Measurements from ENCODE around the gene PCID2.

PCID2 gene

DNA sequence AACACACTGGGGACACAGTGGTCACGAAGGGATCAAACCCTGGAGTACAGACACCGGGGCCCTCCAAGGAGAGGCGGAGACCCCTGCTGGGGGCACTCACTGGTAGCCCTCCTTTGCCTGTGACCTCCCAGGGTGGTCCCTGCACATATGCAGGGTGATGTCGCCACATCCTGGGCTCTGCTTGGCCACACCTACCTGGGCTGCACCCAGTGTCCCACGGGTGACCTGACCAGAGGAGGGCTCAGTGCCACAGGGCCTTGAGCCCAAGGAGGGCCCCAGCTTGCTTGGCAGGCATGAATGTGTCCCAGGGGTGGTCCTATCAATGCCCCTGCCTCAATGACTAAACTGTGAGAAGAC, 4.1 kb downstream of the PCID2 start:
- Histone ChIP-seq H3K9ac (ENCODE audit: low read length) (no peak overlapping the region), H3K4me1 (ENCODE audit: control insufficient read depth, insufficient read depth, low read length) (0 out of 2 replicates have a peak, but pooled peaks cover 3% of the 10 kb centered on the region), H3K36me3 (ENCODE audit: control insufficient read depth, insufficient read depth, low read length) (peaks cover 33% of the 10 kb centered on the region), H3K27me3 (ENCODE audit: control insufficient read depth, insufficient read depth, low read length) (no peaks in the 10 kb centered on the region), H3K4me3 (ENCODE audit: low read depth, low read length) (no peak overlapping the region), H3K27ac (ENCODE audit: low read depth, low read length) (no peak overlapping the region), H3K9me3 (ENCODE audit: control insufficient read depth, insufficient read depth, low read depth, low read length) (no peaks in the 10 kb centered on the region)

DNA sequence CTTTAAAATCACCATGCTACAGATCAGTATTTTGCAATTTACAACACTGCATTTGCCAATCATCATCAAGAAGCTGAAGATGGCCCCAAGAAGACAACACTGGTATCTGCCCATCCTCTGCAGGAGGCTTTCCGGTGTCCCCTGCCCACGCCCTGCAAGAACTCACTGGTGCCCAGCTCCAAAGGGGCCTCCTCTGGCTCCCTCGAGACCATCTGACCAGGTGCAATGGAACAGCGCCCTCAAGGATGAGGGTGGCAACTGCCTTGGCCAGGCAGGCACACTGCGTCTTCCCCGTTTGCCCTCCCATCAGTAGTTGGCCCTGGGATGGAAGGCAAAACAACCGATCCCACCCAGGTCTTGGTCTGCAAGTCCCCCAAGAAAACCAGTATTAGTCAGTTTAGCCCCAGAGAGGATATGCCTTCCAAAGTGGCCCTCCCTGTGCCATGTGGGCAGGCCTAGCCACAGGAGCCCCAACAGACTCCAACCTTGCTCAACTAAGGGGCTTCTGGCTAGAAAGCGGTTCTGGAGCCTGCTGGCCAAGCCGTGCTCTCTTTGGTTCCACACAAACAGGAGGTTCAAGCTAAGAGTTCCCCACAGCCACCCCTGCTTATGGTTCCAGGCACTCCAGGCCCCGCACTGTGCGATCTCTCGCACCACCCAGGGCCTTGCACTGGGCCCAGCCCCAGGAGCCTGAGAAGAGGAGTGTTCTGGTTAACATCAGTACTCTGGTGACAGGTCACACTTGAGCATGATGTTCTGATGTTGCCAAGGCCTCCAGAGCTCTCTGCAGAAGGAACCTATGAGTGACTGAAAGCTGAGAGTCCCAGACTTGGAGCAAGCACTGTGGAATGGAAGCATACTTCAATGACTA, 4.7 kb downstream of the PCID2 start:
- no peaks in the 10 kb centered on the region for H3K27me3 ChIP-seq (ENCODE audit: control insufficient read depth, insufficient read depth, low read length)
- H3K27ac ChIP-seq (ENCODE audit: low read depth, low read length), result no peak overlapping the region
- peaks cover 40% of the 10 kb centered on the region for H3K36me3 ChIP-seq (ENCODE audit: control insufficient read depth, insufficient read depth, low read length)
- no peaks in the 10 kb centered on the region for H3K9me3 ChIP-seq (ENCODE audit: control insufficient read depth, insufficient read depth, low read depth, low read length)
- H3K4me3 ChIP-seq (ENCODE audit: low read depth, low read length), result no peak overlapping the region
- no peak overlapping the region for H3K9ac ChIP-seq (ENCODE audit: low read length)
- 0 out of 2 replicates have a peak, but pooled peaks cover 3% of the 10 kb centered on the region for H3K4me1 ChIP-seq (ENCODE audit: control insufficient read depth, insufficient read depth, low read length)

DNA sequence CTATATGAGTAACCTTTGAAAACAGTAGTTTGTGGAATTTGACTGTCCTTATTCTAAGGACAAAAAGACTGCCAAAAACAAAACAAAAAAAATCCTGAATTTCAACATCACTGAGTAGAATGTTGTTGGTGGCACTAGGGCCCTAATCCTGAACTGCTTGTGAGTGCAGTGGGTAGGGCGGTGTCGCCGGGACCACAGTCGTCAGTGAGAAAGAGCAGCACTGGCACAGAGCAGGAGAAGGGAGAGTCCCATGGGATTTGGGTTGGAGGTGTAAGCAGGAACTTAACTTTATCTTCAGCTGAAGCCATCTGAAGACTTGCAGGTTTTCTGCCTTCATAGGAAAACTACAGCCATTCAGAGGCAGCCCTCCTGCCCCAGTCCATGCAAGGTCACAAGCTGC, 5.6 kb downstream of the PCID2 start:
- no peak overlapping the region for H3K27ac ChIP-seq (ENCODE audit: low read depth, low read length)
- H3K27me3 ChIP-seq (ENCODE audit: control insufficient read depth, insufficient read depth, low read length), result no peaks in the 10 kb centered on the region
- no peak overlapping the region for H3K4me3 ChIP-seq (ENCODE audit: low read depth, low read length)
- H3K9ac ChIP-seq (ENCODE audit: low read length), result no peak overlapping the region
- 0 out of 2 replicates have a peak, but pooled peaks cover 3% of the 10 kb centered on the region for H3K4me1 ChIP-seq (ENCODE audit: control insufficient read depth, insufficient read depth, low read length)
- H3K9me3 ChIP-seq (ENCODE audit: control insufficient read depth, insufficient read depth, low read depth, low read length), result no peaks in the 10 kb centered on the region
- H3K36me3 ChIP-seq (ENCODE audit: control insufficient read depth, insufficient read depth, low read length), result peaks cover 47% of the 10 kb centered on the region

DNA sequence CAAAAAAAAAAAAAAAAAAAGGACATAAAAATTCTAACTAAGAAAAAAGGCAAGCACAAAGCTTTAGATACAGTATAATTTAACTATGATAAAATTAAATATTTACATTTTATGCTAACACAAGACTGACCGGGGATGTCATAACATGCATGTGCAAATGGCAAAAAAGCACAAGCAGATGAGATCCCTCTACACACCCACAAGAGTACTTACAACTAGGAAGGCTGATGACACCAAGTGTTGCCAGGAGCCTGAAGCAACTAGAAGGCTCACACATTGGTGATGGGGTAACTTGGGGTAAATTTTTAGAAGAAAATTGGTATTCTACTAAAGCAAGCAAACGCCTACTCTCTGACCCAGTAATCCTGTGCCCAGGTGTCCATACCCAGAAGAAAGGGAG, 6.7 kb downstream of the PCID2 start:
- H3K36me3 ChIP-seq (ENCODE audit: control insufficient read depth, insufficient read depth, low read length), result peaks cover 55% of the 10 kb centered on the region

DNA sequence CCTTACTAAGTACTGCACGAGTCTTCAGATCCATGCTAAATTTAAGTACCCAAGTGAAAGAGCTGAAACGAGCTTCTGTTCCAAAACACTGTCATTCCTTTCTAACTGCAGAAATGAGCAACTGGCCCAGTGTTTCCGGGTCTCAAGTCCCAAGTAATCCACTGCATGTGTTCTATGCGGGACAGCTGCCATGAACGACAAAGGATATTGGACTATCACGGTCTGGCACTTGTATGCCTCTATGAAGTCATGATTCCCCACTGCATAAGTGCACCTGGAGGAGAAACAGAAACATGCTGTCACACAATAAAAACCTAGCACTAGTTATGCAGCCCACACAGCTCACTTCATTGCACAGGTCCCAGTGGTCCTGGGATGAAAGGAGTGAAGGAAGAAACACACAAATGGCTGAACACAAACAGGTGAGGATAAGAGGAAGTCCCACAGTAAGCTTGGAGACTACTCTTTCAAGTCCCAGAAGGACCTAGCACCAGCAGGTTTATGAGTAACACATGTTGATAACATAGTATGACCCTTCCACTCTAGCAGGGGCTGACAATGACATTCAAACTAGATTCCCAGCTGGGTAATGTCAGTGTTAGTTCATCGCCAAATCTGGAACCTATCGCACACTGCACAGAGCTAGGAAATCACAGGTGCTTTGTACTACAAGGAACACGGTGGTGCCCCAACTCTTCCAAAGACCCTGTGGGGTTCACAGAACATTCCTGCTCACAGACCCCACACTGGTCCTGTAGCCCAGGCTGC, 11.3 kb downstream of the PCID2 start:
- Histone ChIP-seq H3K27me3 (ENCODE audit: control insufficient read depth, insufficient read depth, low read length) (no peaks in the 10 kb centered on the region), H3K9ac (ENCODE audit: low read length) (no peak overlapping the region), H3K9me3 (ENCODE audit: control insufficient read depth, insufficient read depth, low read depth, low read length) (no peaks in the 10 kb centered on the region), H3K27ac (ENCODE audit: low read depth, low read length) (no peak overlapping the region), H3K36me3 (ENCODE audit: control insufficient read depth, insufficient read depth, low read length) (peaks cover 82% of the 10 kb centered on the region), H3K4me1 (ENCODE audit: control insufficient read depth, insufficient read depth, low read length) (no peaks in the 10 kb centered on the region), H3K4me3 (ENCODE audit: low read depth, low read length) (no peak overlapping the region)

More for the DNA sequence above, 6.7 kb downstream of the PCID2 start:
- Histone ChIP-seq H3K27me3 (ENCODE audit: control insufficient read depth, insufficient read depth, low read length) (no peaks in the 10 kb centered on the region), H3K9ac (ENCODE audit: low read length) (no peak overlapping the region), H3K4me3 (ENCODE audit: low read depth, low read length) (no peak overlapping the region), H3K4me1 (ENCODE audit: control insufficient read depth, insufficient read depth, low read length) (no peaks in the 10 kb centered on the region), H3K9me3 (ENCODE audit: control insufficient read depth, insufficient read depth, low read depth, low read length) (no peaks in the 10 kb centered on the region), H3K27ac (ENCODE audit: low read depth, low read length) (no peak overlapping the region)

DNA sequence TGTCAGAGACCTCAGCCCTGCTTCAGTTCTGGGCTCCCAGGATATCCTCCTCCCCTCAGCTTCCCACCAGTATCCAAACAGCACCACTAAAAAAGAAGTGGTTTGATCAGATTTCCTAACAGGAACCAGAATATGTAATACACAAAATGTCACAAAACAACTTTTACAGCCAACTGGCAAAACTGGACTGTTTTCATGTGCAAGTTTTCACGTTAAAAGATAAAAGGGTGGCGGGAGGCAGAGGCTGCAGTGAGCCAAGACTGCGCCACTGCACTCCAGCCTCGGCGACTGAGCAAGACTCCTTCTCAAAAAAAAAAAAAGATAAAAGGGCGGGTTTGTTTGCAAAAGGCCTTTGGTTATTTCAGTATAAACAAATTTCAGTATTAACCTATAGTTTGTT, 13.1 kb downstream of the PCID2 start:
- Histone ChIP-seq H3K9me3 (ENCODE audit: control insufficient read depth, insufficient read depth, low read depth, low read length) (no peaks in the 10 kb centered on the region), H3K9ac (ENCODE audit: low read length) (no peak overlapping the region), H3K4me3 (ENCODE audit: low read depth, low read length) (no peak overlapping the region), H3K27me3 (ENCODE audit: control insufficient read depth, insufficient read depth, low read length) (no peaks in the 10 kb centered on the region), H3K36me3 (ENCODE audit: control insufficient read depth, insufficient read depth, low read length) (peaks cover 96% of the 10 kb centered on the region), H3K4me1 (ENCODE audit: control insufficient read depth, insufficient read depth, low read length) (no peaks in the 10 kb centered on the region), H3K27ac (ENCODE audit: low read depth, low read length) (no peak overlapping the region)

DNA sequence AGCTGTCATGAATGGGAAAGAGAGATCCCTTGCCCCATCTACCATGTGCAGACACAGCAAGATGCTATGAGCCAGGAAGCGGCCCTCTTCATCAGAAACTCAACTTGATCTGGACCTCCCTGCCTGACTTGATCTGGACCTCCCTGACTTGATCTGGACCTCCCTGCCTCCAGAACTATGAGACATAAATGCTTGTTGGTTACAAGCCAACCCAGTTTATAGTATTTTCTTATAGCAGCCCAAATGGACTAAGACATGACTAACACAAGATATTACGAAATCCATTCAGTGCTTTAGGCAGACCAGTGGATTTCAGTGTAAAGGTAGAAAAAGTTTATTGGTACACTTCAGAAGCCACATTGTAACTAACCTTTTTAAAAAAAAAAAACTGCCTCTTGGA, 15.6 kb downstream of the PCID2 start:
- no peaks in the 10 kb centered on the region for H3K4me1 ChIP-seq (ENCODE audit: control insufficient read depth, insufficient read depth, low read length)
- H3K36me3 ChIP-seq (ENCODE audit: control insufficient read depth, insufficient read depth, low read length), result peaks cover 92% of the 10 kb centered on the region
- H3K27me3 ChIP-seq (ENCODE audit: control insufficient read depth, insufficient read depth, low read length), result no peaks in the 10 kb centered on the region
- no peaks in the 10 kb centered on the region for H3K9me3 ChIP-seq (ENCODE audit: control insufficient read depth, insufficient read depth, low read depth, low read length)
- no peak overlapping the region for H3K4me3 ChIP-seq (ENCODE audit: low read depth, low read length)
- H3K27ac ChIP-seq (ENCODE audit: low read depth, low read length), result no peak overlapping the region
- H3K9ac ChIP-seq (ENCODE audit: low read length), result no peak overlapping the region

DNA sequence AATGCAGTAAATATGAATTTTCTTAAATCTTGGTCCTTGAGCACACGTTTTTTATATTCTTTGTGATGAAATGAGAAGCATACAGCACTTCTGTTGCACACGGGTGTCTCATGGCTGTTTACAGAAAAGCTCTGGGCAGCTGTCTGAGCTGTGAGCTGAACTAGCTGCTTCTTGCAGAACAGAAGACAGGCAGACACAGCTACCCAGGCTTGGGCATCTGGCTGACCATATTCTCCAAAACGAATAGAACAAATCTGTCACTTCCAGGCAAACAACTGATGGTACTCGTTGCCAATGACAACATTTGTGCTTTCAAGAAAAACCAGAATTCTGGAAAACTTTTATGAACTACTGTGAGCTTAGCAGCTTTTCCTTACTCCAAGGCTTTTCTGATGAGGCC, 16.2 kb downstream of the PCID2 start:
- H3K27me3 ChIP-seq (ENCODE audit: control insufficient read depth, insufficient read depth, low read length), result no peaks in the 10 kb centered on the region
- no peak overlapping the region for H3K9ac ChIP-seq (ENCODE audit: low read length)
- H3K27ac ChIP-seq (ENCODE audit: low read depth, low read length), result no peak overlapping the region
- H3K9me3 ChIP-seq (ENCODE audit: control insufficient read depth, insufficient read depth, low read depth, low read length), result no peaks in the 10 kb centered on the region
- peaks cover 92% of the 10 kb centered on the region for H3K36me3 ChIP-seq (ENCODE audit: control insufficient read depth, insufficient read depth, low read length)
- no peak overlapping the region for H3K4me3 ChIP-seq (ENCODE audit: low read depth, low read length)
- H3K4me1 ChIP-seq (ENCODE audit: control insufficient read depth, insufficient read depth, low read length), result no peaks in the 10 kb centered on the region

DNA sequence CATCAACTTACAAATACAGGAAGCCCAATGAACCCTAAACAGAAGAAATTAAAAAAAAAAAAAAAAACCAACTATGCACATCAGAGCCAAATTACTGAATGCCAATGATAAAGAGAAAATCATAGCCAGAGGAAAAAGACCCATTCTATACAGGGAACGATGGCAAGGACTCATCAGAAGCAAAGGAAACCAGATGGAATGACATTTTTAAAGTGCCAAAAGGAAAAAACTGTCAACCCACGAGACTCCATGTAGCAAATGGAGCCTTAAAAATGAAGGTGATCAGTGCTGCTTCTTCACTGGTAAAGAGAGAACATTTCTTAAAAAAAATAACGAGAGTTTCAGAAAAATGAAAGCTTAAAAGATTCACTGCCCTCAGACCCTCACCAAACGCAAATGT, 18.3 kb downstream of the PCID2 start:
- H3K9ac ChIP-seq (ENCODE audit: low read length), result no peak overlapping the region
- H3K4me1 ChIP-seq (ENCODE audit: control insufficient read depth, insufficient read depth, low read length), result no peaks in the 10 kb centered on the region
- H3K27me3 ChIP-seq (ENCODE audit: control insufficient read depth, insufficient read depth, low read length), result no peaks in the 10 kb centered on the region
- H3K9me3 ChIP-seq (ENCODE audit: control insufficient read depth, insufficient read depth, low read depth, low read length), result no peaks in the 10 kb centered on the region
- H3K36me3 ChIP-seq (ENCODE audit: control insufficient read depth, insufficient read depth, low read length), result peaks cover 89% of the 10 kb centered on the region
- H3K4me3 ChIP-seq (ENCODE audit: low read depth, low read length), result no peak overlapping the region
- H3K27ac ChIP-seq (ENCODE audit: low read depth, low read length), result no peak overlapping the region

DNA sequence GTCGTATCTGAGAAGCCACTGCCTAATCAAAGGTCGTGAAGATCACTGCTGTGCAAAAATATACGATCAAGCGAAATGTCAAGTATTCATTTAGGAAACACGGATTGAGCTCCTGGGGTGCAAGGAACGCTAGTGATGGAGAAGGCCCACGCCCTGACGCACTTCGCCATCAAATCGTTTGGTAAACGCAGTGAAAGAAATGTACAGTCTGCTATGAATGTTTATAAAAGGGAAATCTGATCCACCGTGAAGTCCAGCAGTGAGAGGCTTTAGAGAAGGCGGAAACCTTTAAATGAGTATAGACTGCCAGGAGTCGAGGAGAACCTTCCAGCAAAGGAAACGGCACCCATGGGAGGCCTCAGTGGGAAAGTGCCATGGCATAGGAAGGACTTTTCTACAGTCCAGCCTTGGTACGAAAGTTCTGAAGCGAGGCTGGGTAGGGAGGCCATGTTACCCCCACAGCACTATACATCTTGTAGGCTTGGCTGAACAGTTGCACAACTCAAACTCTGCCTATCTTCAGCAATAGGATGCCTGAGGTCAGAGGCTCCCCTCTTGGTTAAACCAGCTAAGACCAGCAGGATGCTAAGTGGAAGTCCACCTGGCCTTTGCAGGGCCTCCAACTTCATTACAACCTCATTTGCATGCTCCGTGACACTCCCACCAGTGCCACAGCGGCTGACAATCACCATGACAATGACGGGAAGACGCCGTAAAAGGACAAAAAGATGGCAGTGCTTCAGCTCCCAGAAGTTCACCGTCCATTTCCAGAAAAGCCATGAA, 20.4 kb downstream of the PCID2 start:
- no peak overlapping the region for H3K9ac ChIP-seq (ENCODE audit: low read length)
- H3K9me3 ChIP-seq (ENCODE audit: control insufficient read depth, insufficient read depth, low read depth, low read length), result no peaks in the 10 kb centered on the region
- H3K27ac ChIP-seq (ENCODE audit: low read depth, low read length), result no peak overlapping the region
- no peak overlapping the region for H3K4me3 ChIP-seq (ENCODE audit: low read depth, low read length)
- H3K4me1 ChIP-seq (ENCODE audit: control insufficient read depth, insufficient read depth, low read length), result no peaks in the 10 kb centered on the region
- H3K27me3 ChIP-seq (ENCODE audit: control insufficient read depth, insufficient read depth, low read length), result no peaks in the 10 kb centered on the region
- peaks cover 86% of the 10 kb centered on the region for H3K36me3 ChIP-seq (ENCODE audit: control insufficient read depth, insufficient read depth, low read length)
